GM21717 (cell line): Measurements from ENCODE around the gene NOX1.
"Not testable (repeated sequence)": the region's sequence is repeated elsewhere in the genome, so short reads cannot be mapped to it uniquely, and the experiment has no call there.

Source experiments
- ATAC-seq: cut with Tn5 transposase; IDR thresholded peaks from one replicate; pipeline ENCODE4 v1.9.1; 2021; ENCODE audit warnings: mild to moderate bottlenecking, moderate library complexity; ENCODE audit not compliant: unreplicated experiment

NOX1 gene

GRCh38 chrX:100819837-100820666, 54.1 kb downstream of the NOX1 start, which contains the start of gene CSTF2:
CSTF2 (plus strand) TSS chrX:100820391; CDS start chrX:100820417, 26 bp downstream.
- peak; percentile 99 for ATAC-seq

- ATAC-seq, result no peak
These were observed 54.7 kb downstream of the NOX1 start for GRCh38 chrX:100819534-100819836.

GRCh38 chrX:100817340-100817739, 56.8 kb downstream of the NOX1 start:
- ATAC-seq, result no peak

- ATAC-seq, result no peak
These were observed 61.7 kb downstream of the NOX1 start for GRCh38 chrX:100812216-100813158.

- not testable (repeated sequence) for ATAC-seq
These were observed 65.9 kb downstream of the NOX1 start for GRCh38 chrX:100808265-100808664.

- no peak for ATAC-seq
These were observed 69.4 kb downstream of the NOX1 start for GRCh38 chrX:100804780-100805179.

GRCh38 chrX:100802843-100803242, 71.3 kb downstream of the NOX1 start:
- no peak for ATAC-seq

- no peak for ATAC-seq
These were observed 75.5 kb downstream of the NOX1 start for GRCh38 chrX:100798484-100799214.

- no peak for ATAC-seq
These were observed 76.8 kb downstream of the NOX1 start for GRCh38 chrX:100797359-100797758.

- ATAC-seq, result not testable (repeated sequence)
These were observed 77.8 kb downstream of the NOX1 start for GRCh38 chrX:100796371-100796770.
